Endothelial cell of umbilical vein (primary cell): Measurements from ENCODE around the gene KCNK10.

Experiments used
- CTCF ChIP-seq, 2 donors: IDR thresholded peaks; 1 replicate in 1 of 2; 2 replicates in 1 of 2; pipeline ENCODE4 v1.5.1; 2011; ENCODE audit warnings: low read length in 2 of 2, mild to moderate bottlenecking in 2 of 2, moderate library complexity in 2 of 2, control low read depth in 1 of 2, inconsistent platforms in 1 of 2, low read depth in 1 of 2; ENCODE audit not compliant: insufficient read depth in 1 of 2; ENCODE audit errors: extremely low read depth in 1 of 2
- EZH2 ChIP-seq: IDR thresholded peaks from 2 replicates; pipeline ENCODE4 v1.6.1; 2012; ENCODE audit warnings: borderline replicate concordance, low read depth, mild to moderate bottlenecking, moderate library complexity, low read length, inconsistent platforms; ENCODE audit not compliant: severe bottlenecking
- MAX ChIP-seq: IDR thresholded peaks from 2 replicates; pipeline ENCODE4 v1.6.1; 2011; ENCODE audit not compliant: insufficient read depth, insufficient read length
- MYC ChIP-seq: IDR thresholded peaks from one replicate; pipeline ENCODE4 v1.6.1; 2011; ENCODE audit warnings: mild to moderate bottlenecking, low read depth, low read length
- POLR2A ChIP-seq: IDR thresholded peaks from 2 replicates; pipeline ENCODE4 v1.6.1; 2012; ENCODE audit warnings: low read depth, mild to moderate bottlenecking, control low read depth, low read length

- TF ChIP-seq CTCF (IDR thresholded peaks at IDR 0.05; ENCODE audit: extremely low read depth in 1 of 2, insufficient read depth in 1 of 2, low read depth in 1 of 2, low read length in 2 of 2): no peak
- TF ChIP-seq POLR2A: no peak
- TF ChIP-seq EZH2: no peak
- TF ChIP-seq MYC: no peak
- TF ChIP-seq MAX: no peak
Measured at GRCh38 chr14:88303041-88303440, 20.0 kb downstream of the KCNK10 start.
